Panc1 (cell line): Measurements from ENCODE around the gene ADAM33. TPM values are rescaled to one million over a fixed set of nuclear protein-coding genes. Genes with fewer than 3 reads are reported as not detected.

Source experiments
- ATAC-seq: fragments of 200-7000 bp; cut with Tn5 transposase; 2 replicates; pipeline ENCODE4 v1.9.1; 2020; ENCODE audit warnings: mild to moderate bottlenecking, moderate library complexity
- BruUV-seq: library from RNA; stranded (reverse); fragments of 400-500 nt; replicated peaks from 2 replicates; lab custom pipeline; 2021; lab: Mats Ljungman, UMichigan
- CTCF ChIA-PET: fragments of 300-600 bp; sonication (Branson Sonifier 250); formaldehyde crosslinking; loops from one replicate; lab custom pipeline; 2022; ENCODE audit warnings: antibody characterized with exemption; lab: Charles Lee
- POLR2A ChIA-PET: fragments of 300-600 bp; sonication (Branson Sonifier 250); formaldehyde crosslinking; loops from one replicate; lab custom pipeline; 2022; ENCODE audit warnings: antibody characterized with exemption; lab: Charles Lee
- DNase-seq: peaks from one replicate; pipeline ENCODE4 v3.0.0-alpha.2; 2010; ENCODE audit warnings: low read depth, low spot score
- H3K27ac ChIP-seq: 2 replicates; pipeline ENCODE4 v1.5.1; 2011; ENCODE audit warnings: mild to moderate bottlenecking, low read length, inconsistent platforms
- H3K27me3 ChIP-seq: fragments of 200-500 bp; sonication (Bioruptor generic); 2 replicates; pipeline ENCODE4 v1.6.0; 2014; ENCODE audit warnings: low read length, inconsistent platforms; ENCODE audit not compliant: control insufficient read depth, insufficient read depth
- H3K36me3 ChIP-seq: fragments of 200-500 bp; sonication (Bioruptor generic); 2 replicates; pipeline ENCODE4 v1.5.1; 2014; ENCODE audit warnings: inconsistent platforms, mild to moderate bottlenecking, low read length, moderate library complexity; ENCODE audit not compliant: control insufficient read depth, insufficient read depth
- H3K4me1 ChIP-seq: 2 replicates; pipeline ENCODE4 v1.5.1; 2011; ENCODE audit warnings: inconsistent platforms, mild to moderate bottlenecking, low read length, moderate library complexity; ENCODE audit not compliant: control insufficient read depth, insufficient read depth
- H3K4me3 ChIP-seq, 2 experiments: 2 replicates each; pipeline ENCODE4 v1.5.1; 2011 to 2012; ENCODE audit warnings: low read depth in 2 of 2, low read length in 2 of 2, mild to moderate bottlenecking in 2 of 2, inconsistent platforms in 1 of 2, moderate library complexity in 1 of 2
- H3K9me3 ChIP-seq: fragments of 200-500 bp; sonication (Bioruptor generic); 2 replicates; pipeline ENCODE4 v1.5.1; 2014; ENCODE audit warnings: low read depth, mild to moderate bottlenecking, inconsistent platforms, low read length, moderate library complexity; ENCODE audit not compliant: control insufficient read depth, insufficient read depth
- CTCF ChIP-seq: fragments of 450-650 bp; IDR thresholded peaks from 2 replicates; pipeline ENCODE4 v1.5.1; 2017; ENCODE audit warnings: mild to moderate bottlenecking
- POLR2AphosphoS5 ChIP-seq: IDR thresholded peaks from 2 replicates; pipeline ENCODE4 v1.6.1; 2012; ENCODE audit warnings: mild to moderate bottlenecking, low read depth, low read length, moderate library complexity
- SIN3A ChIP-seq: IDR thresholded peaks from 2 replicates; pipeline ENCODE4 v1.6.1; 2012; ENCODE audit warnings: low read depth, mild to moderate bottlenecking, low read length, moderate library complexity, borderline replicate concordance; ENCODE audit not compliant: insufficient read depth
- TCF7L2 ChIP-seq: IDR thresholded peaks from 2 replicates; pipeline ENCODE4 v1.6.1; 2011; ENCODE audit warnings: mild to moderate bottlenecking, low read depth, low read length, inconsistent platforms
- in situ Hi-C: cut with HindIII; loops from 2 replicates; pipeline ENCODE4 v1.10.0; 2016; ENCODE audit warnings: low sequenced_read_pairs, low pct_unique_long_range_greater_than_20kb
- intact Hi-C: fragments of 100-400 bp; cut with micrococcal nuclease; formaldehyde crosslinking; loops from one replicate; pipeline ENCODE4 v1.10.0; 2022; ENCODE audit not compliant: unreplicated experiment
- total RNA-seq: library from RNA; stranded (reverse); gene quantifications from one replicate; pipeline ENCODE4 v1.2.1, GENCODE V29; 2021; ENCODE audit not compliant: unreplicated experiment
- TF ChIP-seq, protein P1 (sequence below), 2 experiments: IDR thresholded peaks; 2 replicates each; pipeline ENCODE4 v1.6.1; 2011 to 2012; ENCODE audit warnings: low read depth in 2 of 2, control low read depth in 1 of 2, low read length in 1 of 2, mild to moderate bottlenecking in 1 of 2, moderate library complexity in 1 of 2; ENCODE audit not compliant: insufficient read depth in 1 of 2

The ADAM33 gene
- total RNA-seq, 1 experiment from 2014 or later, result 0.62 TPM

DNA sequence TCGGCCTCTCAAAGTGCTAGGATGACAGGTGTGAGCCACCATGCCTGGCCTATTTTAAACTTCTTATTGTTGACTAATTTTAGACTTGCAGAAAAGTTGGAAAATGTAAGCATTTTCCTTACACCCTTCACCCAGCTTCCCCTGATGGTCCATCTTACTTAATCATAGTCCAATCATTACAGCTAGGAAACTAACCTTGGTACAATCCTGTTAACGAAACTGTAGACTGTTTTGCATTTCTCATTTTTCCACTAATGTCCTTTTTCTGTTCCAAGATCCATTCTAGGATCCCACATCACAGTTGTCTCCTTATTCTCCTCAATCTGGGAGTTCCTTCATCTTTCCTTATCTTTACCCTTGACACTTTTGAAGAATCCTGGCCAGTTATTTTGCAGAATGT is 18.0 kb downstream of the ADAM33 start:
- Histone ChIP-seq H3K27ac (no peak overlapping the region), H3K27me3 (peaks cover 8% of the 10 kb centered on the region; the same call in 1 of the 2 replicates), H3K9me3 (no peaks in the 10 kb centered on the region), H3K4me3 (no peak overlapping the region), H3K4me1 (0 out of 2 replicates have a peak, but pooled peaks cover under 1% of the 10 kb centered on the region), H3K36me3 (no peaks in the 10 kb centered on the region)
- BruUV-seq, result no TSS peak
- CTCF ChIA-PET, result no interaction called here
- intact Hi-C loops (no loop called here), in situ Hi-C loops (no loop called here)
- POLR2A ChIA-PET, result no interaction called here
- TF ChIP-seq CTCF, result no peak
- TF ChIP-seq TCF7L2, result no peak
- TF ChIP-seq, protein P1, sequence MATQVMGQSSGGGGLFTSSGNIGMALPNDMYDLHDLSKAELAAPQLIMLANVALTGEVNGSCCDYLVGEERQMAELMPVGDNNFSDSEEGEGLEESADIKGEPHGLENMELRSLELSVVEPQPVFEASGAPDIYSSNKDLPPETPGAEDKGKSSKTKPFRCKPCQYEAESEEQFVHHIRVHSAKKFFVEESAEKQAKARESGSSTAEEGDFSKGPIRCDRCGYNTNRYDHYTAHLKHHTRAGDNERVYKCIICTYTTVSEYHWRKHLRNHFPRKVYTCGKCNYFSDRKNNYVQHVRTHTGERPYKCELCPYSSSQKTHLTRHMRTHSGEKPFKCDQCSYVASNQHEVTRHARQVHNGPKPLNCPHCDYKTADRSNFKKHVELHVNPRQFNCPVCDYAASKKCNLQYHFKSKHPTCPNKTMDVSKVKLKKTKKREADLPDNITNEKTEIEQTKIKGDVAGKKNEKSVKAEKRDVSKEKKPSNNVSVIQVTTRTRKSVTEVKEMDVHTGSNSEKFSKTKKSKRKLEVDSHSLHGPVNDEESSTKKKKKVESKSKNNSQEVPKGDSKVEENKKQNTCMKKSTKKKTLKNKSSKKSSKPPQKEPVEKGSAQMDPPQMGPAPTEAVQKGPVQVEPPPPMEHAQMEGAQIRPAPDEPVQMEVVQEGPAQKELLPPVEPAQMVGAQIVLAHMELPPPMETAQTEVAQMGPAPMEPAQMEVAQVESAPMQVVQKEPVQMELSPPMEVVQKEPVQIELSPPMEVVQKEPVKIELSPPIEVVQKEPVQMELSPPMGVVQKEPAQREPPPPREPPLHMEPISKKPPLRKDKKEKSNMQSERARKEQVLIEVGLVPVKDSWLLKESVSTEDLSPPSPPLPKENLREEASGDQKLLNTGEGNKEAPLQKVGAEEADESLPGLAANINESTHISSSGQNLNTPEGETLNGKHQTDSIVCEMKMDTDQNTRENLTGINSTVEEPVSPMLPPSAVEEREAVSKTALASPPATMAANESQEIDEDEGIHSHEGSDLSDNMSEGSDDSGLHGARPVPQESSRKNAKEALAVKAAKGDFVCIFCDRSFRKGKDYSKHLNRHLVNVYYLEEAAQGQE (IDR thresholded peaks at IDR 0.05; ENCODE audit: insufficient read depth in 1 of 2, low read depth in 2 of 2, low read length in 1 of 2), result no peak
- TF ChIP-seq POLR2AphosphoS5, result no peak
- no peak for TF ChIP-seq SIN3A
- ATAC-seq, result no peak
- DNase-seq, result no peak

- CTCF ChIA-PET, result no interaction called here
- TF ChIP-seq CTCF (no peak), SIN3A (no peak), POLR2AphosphoS5 (no peak), TCF7L2 (no peak)
- TF ChIP-seq, protein P1 (IDR thresholded peaks at IDR 0.05; ENCODE audit: insufficient read depth in 1 of 2, low read depth in 2 of 2, low read length in 1 of 2), result no peak
- Histone ChIP-seq H3K4me3 (no peak within 1 kb of the TSS), H3K36me3 (no peaks in the 10 kb centered on the region), H3K27ac (no peak within 1 kb of the TSS), H3K4me1 (0 out of 2 replicates have a peak, but pooled peaks cover 3% of the 10 kb centered on the region), H3K9me3 (no peaks in the 10 kb centered on the region), H3K27me3 (peaks cover 8% of the 10 kb centered on the region; the same call in 1 of the 2 replicates)
- in situ Hi-C loops (no loop called here), intact Hi-C loops (no loop called here)
- no peak for DNase-seq
- BruUV-seq, result no TSS peak
- ATAC-seq, result no peak
- POLR2A ChIA-PET, result no interaction called here
Measured at GRCh38 chr20:3663031-3663701, 18.6 kb downstream of the ADAM33 start, which contains the start of gene GFRA4. Gene GFRA4 (minus strand): TSS chr20:3663399. CDS start chr20:3663399, 0 bp downstream.
